ENCODE data around the gene APCDD1L.

Gene APCDD1L

GRCh38 chr20:58515233-58516212 lies at the start of gene APCDD1L:
APCDD1L (minus strand) TSS chr20:58515399; CDS start chr20:58514707, 692 bp downstream.
- no peak for DNase-seq (ENCODE audit: low spot score)

GRCh38 chr20:58559368-58559729 lies 44.1 kb upstream of the APCDD1L start:
- DNase-seq (ENCODE audit: low spot score): no peak

DNA sequence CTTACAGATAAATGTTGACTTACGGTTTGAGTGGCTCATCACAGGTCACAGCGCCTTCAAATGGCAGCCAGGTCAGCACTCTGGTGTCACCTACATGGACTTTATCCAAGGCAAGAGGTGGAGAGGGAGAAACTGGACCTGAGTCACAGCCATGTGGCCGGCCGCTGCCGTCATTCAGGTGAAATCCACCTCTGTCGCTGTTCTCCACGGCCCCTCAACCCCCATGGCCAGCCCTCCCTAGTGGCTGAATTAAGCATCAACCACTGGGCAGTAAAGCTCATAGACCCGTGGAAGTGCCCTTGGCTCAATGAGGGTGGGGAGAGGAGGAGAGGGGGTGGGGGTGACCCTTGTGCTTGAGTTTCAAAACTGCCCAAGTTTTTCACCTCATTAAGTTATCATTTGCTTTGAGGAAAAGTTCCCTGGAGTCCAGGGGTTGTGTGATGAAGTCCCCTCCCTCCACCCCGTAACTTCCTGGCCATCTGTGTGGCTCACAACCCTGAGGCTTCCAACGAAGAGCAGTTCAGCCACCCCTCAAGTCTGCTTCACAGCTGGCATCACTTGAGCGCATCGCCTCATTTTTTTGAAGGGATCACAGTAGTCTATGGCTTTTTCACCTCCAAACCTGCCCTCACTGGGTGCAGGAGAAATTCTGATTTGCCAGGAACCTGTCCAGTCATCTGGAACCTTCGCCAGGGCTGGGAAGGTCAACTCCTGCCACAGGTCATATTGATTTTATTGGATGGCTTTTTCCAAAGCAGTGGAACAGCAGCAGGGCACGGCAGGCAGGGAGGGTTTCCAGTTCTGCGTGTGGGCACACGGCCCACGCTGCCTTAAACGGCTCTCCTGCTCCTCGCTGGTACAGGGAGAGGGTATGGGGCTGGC lies 43.5 kb upstream of the APCDD1L start:
- no peak for DNase-seq (ENCODE audit: low spot score)

- no peak for DNase-seq (ENCODE audit: low spot score)
Observed at GRCh38 chr20:58557733-58558342, 42.6 kb upstream of the APCDD1L start.

- no peak for DNase-seq (ENCODE audit: low spot score)
Observed at GRCh38 chr20:58556961-58557360, 41.8 kb upstream of the APCDD1L start.

- no peak for DNase-seq (ENCODE audit: low spot score)
Observed at GRCh38 chr20:58555078-58555765, 40.0 kb upstream of the APCDD1L start.

- DNase-seq (ENCODE audit: low spot score): no peak
Observed at GRCh38 chr20:58554541-58554940, 39.3 kb upstream of the APCDD1L start.

GRCh38 chr20:58553841-58554240 lies 38.6 kb upstream of the APCDD1L start:
- no peak for DNase-seq (ENCODE audit: low spot score)

DNA sequence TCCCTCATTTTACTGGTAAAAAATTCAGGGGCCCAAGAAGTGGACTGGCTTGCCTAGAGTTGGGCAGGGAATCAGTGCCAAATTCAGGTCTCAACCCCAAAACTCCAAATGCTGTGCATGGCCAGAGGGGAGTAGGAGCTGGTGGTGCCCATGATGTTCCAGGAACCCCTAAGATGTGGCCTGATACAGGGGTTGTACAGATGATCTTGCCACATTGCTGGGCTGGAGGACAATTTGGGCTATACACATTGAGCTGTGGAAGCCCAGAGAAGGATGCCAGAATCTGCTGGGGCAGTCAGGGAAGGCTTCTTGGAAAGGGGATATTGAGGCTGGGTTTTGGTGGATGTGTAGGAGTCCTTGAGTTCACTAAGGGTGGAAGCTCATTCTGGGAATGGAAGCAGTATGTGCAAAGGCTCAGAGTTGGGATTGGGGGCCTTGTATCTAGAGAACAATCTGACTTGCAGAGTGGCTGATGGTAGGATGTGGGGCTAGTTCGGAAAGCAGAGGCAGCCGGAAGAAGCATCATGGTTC lies 38.0 kb upstream of the APCDD1L start:
- DNase-seq (ENCODE audit: low spot score): no peak

- DNase-seq (ENCODE audit: low spot score): no peak
Observed at GRCh38 chr20:58552366-58552934, 37.3 kb upstream of the APCDD1L start.

DNA sequence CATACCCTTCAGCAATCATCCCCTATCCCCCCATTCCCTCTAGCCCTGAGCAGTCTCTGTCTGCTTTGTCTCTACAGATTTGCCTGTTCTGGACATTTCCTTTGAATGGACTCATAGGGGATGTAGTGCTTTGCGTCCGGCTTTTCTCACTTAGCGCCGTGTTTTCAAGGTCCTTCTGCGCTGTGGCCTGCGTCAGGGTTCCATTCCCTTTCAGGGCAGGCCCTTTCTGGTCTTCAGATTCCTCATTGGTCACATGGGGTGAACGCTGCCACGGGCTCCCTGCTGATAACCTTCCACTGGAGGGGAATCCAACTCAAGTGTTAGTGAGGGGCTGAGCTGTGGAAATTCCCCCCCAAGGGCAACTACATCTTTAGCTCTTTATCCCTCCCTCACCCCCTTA lies 36.4 kb upstream of the APCDD1L start:
- DNase-seq (ENCODE audit: low spot score): no peak

DNA sequence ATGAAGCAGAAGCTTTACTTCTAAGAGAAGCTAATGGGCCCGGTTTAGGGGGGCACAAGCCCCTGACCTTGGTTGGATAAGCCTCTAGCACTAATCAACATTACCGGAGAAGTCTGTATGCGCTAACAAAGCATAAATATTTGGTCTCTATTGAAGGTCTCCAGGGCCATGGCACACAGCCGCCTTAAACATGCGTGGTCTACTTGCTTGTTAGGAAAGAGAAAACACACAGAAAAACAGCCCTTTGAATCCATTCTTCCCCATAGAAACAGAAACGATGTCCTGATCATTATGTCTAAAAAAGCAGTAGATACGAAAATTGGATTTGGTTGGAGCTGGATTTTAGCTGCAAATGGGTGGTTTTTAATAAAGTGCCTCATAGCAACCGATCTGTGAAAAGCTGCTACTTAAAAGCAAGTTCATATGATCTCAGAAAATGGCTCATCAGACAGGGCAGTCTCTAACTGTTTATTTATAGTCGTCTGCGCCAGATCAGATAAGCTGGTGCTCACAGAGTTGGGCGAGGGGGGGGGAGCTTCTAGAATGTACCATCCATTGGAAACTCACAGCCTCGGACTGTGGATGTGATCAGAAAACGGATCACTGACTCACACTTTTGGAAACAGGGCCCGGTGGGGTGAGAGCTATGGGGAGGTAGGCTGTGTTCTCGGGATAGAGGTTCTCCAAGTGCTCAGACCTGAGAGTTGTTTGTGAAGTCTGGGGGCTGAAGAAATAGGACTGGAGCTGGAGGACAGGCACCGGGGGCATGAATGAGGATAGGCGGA lies 35.3 kb upstream of the APCDD1L start:
- DNase-seq (ENCODE audit: low spot score): no peak

DNA sequence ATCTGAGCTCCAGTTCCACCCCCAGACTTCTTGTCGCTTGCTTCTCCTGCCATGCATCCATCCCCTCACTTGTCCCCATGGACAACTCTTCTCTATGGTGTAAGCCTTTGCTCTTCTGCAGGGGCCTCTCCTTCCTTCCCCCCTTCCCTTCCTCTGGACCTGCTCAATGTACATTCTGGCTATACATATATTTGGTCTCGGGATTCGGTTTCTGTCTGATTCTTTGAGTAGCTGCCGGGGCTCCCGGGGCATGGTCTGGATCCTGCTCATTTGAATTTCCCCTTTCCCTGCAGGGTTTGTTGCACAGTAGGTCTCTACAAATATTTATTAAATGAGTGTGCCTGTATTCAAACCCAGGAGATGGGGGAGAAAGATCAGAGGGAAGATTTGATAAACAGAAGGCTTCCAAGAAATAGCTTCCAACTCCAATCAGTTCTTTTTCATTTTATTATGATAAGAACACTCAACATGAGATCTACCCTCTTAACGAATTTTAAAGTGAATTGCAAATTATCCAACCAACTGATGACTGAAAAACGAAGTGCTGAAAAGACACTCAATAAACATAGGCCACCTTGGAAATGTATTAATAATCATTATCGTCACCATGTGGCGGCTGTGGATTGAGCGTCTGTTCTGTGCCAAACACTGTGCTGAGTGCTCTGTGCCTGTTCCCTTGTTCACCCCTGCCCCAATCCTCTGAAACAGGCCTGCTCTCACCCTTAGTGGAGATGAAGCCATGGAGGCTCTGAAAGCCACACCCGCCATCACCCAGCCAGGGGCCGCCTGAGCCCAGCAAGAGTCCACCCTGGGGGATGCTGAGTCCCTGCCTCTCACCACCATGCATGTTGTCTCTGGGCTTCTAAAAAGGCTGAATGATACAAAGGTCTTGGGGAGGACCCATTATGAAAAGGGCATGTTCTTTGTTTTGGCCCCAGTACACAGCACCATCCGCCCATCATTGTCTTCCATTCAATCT lies 34.3 kb upstream of the APCDD1L start:
- DNase-seq (ENCODE audit: low spot score): no peak

GRCh38 chr20:58547623-58548475 lies 32.6 kb upstream of the APCDD1L start:
- DNase-seq (ENCODE audit: low spot score): no peak

GRCh38 chr20:58546756-58547622 lies 31.8 kb upstream of the APCDD1L start:
- no peak for DNase-seq (ENCODE audit: low spot score)

DNA sequence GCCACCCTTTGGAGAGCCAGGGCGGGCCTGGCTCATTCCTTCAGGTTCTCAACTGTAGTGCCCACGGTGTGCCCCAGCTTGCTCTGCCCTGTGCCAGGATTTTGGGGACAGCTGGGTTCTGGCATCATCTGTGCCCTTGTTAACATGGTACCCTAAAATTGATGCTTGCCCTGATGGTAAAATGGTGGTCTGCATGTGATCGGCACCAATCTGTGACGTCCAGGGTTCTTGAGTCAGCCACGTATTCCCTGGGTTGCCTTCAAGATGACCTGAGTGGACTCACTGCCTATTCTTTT lies 31.2 kb upstream of the APCDD1L start:
- DNase-seq (ENCODE audit: low spot score): no peak
